ENCODE measurements around the gene GRK3.

DNA sequence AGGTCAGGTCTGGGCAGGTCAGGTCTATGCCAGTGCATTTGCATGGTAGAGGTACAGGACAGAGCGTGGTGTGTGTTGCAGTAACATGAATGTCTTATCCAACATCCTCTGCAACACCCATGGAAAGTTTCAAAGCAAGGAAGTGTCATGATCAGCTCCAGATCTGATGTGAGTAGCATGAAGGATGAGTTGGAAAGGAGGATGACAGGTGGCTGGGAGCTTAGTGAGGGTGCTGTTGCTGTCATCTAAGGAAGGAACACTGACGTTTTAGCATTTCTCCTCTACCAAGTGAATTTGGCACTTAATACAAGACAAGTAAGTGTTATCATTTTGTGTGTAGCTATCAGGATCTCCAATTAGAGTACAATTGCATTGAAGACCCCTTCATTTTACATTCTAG lies 65.1 kb downstream of the GRK3 start:
- TF ChIP-seq, protein P1, sequence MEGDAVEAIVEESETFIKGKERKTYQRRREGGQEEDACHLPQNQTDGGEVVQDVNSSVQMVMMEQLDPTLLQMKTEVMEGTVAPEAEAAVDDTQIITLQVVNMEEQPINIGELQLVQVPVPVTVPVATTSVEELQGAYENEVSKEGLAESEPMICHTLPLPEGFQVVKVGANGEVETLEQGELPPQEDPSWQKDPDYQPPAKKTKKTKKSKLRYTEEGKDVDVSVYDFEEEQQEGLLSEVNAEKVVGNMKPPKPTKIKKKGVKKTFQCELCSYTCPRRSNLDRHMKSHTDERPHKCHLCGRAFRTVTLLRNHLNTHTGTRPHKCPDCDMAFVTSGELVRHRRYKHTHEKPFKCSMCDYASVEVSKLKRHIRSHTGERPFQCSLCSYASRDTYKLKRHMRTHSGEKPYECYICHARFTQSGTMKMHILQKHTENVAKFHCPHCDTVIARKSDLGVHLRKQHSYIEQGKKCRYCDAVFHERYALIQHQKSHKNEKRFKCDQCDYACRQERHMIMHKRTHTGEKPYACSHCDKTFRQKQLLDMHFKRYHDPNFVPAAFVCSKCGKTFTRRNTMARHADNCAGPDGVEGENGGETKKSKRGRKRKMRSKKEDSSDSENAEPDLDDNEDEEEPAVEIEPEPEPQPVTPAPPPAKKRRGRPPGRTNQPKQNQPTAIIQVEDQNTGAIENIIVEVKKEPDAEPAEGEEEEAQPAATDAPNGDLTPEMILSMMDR (IDR thresholded peaks at IDR 0.05 in 4 of 5, conservative IDR thresholded peaks at IDR 0.05 in 1 of 5): no peak
- no peak for TF ChIP-seq POLR2A (IDR thresholded peaks at IDR 0.05)

Data from gastrocnemius medialis (tissue), 4 donors.